ENCODE measurements around the gene ZRANB3.
"Not testable (repeated sequence)": the region's sequence is repeated elsewhere in the genome, so short reads cannot be mapped to it uniquely, and the experiment has no call there.

ZRANB3 gene

GRCh38 chr2:135320465-135321355, 210.3 kb downstream of the ZRANB3 start:
- no peak for DNase-seq

GRCh38 chr2:135318808-135319207, 212.2 kb downstream of the ZRANB3 start:
- DNase-seq = no peak

DNA sequence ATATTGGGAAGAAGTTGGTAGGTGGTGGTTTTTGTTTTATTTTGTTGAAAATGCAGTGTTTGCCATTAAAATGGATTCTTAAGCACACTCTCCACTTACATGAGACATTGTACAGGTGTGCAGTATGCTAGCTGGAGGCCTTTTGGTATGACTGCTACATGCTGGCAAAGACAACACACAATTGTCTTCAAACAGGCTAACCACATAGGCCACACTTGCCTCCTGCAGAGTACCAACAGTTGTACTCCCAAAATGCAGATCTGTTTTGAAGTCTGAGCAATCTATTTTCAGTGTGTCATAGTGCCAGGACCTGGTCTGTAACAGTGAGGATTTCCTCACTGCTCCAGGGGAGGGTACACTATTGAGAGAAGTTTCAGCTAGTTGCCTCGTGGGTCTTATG, 213.6 kb downstream of the ZRANB3 start:
- no peak for DNase-seq

DNA sequence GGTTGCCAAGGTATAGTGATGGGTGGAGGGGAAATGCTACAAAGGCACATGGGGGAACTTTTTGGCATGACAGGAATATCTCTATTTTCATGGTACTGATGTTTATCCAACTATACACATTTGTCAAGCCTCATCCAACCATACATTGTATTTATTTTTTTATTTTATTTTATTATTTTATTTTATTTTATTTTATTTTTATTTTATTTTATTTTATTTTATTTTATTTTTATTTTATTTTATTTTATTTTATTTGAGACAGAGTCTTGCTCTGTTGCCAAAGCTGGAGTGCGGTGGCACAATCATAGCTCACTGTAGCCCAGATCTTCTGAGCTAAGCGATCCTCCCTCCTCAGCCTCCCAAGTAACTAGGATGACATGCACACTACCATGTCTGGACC, 219.1 kb downstream of the ZRANB3 start:
- no peak for DNase-seq

GRCh38 chr2:135311268-135311667, 219.8 kb downstream of the ZRANB3 start:
- no peak for DNase-seq

- DNase-seq = no peak
These were observed 226.3 kb downstream of the ZRANB3 start for GRCh38 chr2:135304694-135305093.

DNA sequence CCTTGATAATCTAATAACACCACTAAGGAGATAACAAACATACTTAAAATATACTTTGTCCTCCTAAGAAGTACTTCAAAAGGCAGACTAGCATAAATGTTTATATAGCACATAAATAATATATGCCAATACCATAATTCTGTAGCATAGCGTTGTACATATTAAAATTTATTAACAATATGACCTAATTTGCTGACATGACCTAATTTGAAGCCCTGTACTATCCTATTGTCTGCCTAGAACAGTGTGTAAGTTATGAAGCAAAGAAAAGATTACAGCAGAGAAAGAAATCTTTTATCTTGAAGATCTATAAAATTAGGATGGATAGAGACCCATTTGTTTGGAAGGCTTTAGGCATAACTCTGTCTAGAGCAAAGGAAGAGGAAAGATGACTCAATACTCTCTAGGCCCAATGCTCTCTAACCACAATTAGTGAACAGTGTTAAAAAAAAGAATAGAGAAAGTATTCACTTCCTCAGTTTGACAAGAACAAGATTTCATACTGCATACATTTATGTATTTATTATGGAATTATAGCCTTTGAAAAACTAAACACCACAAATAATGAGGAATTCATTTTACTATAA, 231.3 kb downstream of the ZRANB3 start:
- no peak for DNase-seq

- DNase-seq = no peak
These were observed 231.9 kb downstream of the ZRANB3 start for GRCh38 chr2:135299165-135299564.

DNA sequence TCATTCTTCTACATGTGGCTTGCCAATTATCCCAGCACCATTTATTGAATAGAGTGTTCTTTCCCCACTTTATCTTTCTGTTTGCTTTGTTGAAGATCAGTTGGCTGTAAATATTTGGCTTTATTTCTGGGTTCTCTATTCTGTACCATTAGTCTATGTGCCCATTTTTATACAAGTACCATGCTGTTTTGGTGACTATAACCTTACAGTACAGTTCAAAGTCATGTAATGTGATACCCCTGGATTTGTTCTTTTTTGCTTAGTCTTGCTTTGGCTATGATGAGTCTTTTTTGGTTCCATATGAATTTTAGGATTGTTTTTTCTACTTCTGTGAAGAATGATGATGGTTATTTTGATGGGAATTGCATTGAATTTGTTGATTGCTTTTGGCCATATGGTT, 243.9 kb downstream of the ZRANB3 start:
- not testable (repeated sequence) for DNase-seq

DNA sequence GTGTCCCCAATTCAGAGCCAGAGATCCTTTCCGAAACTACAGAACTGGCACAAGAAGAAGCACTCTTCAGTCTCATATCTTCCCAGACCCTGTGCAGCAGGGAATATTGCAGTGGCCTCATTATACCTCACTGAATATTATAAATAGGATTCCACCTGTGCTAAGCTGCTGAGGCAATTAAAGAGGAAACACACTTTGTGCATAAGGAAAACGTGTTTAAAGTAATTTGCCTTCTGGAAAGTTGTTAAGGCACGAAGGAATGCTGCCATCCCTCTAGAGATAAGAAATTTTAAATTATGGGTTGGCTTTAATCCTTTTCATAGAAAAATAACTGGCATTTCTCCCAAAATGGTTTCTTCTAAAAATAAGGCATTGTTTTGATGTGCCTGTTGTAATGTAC, 245.6 kb downstream of the ZRANB3 start:
- DNase-seq = no peak

DNA sequence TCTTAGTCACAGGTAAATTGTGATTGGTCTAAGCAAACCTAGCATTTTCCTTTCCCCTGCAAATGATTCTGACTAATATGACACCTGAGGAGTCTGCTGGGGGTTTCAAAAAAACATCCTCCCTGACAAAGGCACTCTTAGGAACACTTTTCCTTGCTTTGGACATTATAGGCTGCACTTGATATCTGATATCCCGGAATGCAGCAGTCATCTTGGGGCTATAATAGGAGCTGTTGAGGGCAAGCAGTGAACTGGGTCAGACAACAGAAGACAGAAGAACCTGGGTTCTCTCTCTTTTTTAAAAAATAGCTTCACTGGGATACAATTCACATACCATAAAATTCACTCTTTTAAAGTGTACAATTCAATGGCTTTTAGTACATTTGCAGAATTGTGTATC, 249.6 kb downstream of the ZRANB3 start:
- no peak for DNase-seq

- DNase-seq = no peak
These were observed 251.8 kb downstream of the ZRANB3 start for GRCh38 chr2:135279209-135279608.

GRCh38 chr2:135276525-135276924, 254.5 kb downstream of the ZRANB3 start:
- no peak for DNase-seq

DNA sequence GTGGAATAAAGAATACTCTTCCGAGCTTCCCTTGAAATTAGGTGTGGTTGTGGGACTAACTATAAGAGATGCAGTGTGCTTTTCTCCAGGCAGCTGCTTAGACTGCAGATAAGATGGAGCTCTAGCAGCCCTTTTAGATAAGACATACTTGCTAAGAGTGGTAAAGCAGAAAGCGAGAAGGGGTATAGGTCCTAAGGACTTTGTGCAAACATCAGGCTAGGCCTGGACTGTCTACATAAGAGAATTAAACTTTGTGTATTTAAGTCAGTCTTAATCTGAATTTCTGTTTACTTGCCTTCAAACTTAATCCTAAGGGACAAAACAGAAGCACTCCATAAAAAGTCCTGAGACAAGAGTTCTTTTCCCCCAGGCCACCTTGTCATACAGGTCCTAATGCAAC, 260.0 kb downstream of the ZRANB3 start:
- DNase-seq = no peak

DNA sequence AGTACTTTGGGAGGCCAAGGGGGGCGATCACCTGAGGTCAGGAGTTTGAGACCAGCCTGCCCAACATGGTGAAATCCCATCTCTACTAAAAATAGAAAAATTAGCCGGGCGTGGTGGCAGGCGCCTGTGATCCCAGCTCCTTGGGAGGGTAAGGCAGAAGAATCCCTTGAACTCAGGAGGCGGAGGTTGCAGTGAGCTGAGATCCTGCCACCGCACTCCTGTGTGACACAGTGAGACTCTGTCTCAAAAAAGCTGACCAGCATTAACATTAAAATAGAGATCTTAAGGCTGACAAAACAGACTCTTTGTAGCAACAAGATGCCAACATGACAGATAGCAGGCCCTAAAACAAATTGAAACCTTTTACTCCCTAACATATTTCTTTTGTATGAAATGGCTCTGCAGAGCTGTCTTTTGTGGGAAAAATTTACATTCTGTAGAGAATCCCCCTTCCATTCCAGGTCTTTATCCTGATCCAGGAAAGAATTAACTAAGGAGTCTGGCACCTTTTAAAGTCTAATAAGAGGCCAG, 265.0 kb downstream of the ZRANB3 start:
- DNase-seq = no peak

- DNase-seq = no peak
These were observed 271.9 kb downstream of the ZRANB3 start for GRCh38 chr2:135259123-135259522.

GRCh38 chr2:135258193-135258592, 272.8 kb downstream of the ZRANB3 start:
- no peak for DNase-seq

GRCh38 chr2:135257383-135258090, 273.5 kb downstream of the ZRANB3 start:
- DNase-seq = no peak

GRCh38 chr2:135256531-135257260, 274.3 kb downstream of the ZRANB3 start:
- DNase-seq = no peak

DNA sequence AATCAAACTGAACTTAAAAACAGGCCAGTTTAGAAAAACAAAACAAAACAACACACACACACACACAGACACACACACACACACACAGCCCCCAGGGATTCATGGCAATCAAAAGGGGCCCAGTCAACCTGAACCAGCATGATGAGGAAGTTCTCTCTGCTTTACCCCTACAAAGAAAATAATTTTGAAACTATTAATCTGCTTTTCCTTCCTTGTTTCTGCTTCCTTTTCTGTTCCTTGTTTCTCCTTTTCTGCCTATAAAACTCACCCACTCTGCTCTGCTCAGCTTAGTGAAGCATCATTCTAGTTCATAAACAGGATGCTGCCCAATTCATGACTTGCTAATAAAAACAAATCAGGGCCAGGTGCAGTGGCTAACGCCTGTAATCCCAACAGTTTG, 275.8 kb downstream of the ZRANB3 start:
- no peak for DNase-seq

GRCh38 chr2:135252805-135253458, 278.1 kb downstream of the ZRANB3 start:
- no peak for DNase-seq

GRCh38 chr2:135248611-135249010, 282.4 kb downstream of the ZRANB3 start:
- DNase-seq = no peak
